Neuron (in vitro differentiated cells): ENCODE measurements around the gene AFDN.

Experiments
- H2AFZ ChIP-seq: one replicate; pipeline ENCODE4 v1.6.1; 2013; ENCODE audit warnings: low read depth, mild to moderate bottlenecking, inconsistent platforms, low read length, moderate library complexity
- H3K27me3 ChIP-seq: one replicate; pipeline ENCODE4 v1.6.1; 2013; ENCODE audit warnings: low read length; ENCODE audit not compliant: insufficient read depth
- H3K36me3 ChIP-seq: one replicate; pipeline ENCODE4 v1.6.1; 2013; ENCODE audit warnings: low read length; ENCODE audit not compliant: insufficient read depth
- H3K4me1 ChIP-seq: one replicate; pipeline ENCODE4 v1.6.1; 2013; ENCODE audit warnings: low read length; ENCODE audit not compliant: insufficient read depth
- H3K4me3 ChIP-seq: 2 replicates; pipeline ENCODE4 v1.5.1; 2013; ENCODE audit warnings: mild to moderate bottlenecking, low read length, moderate library complexity
- H3K9me3 ChIP-seq: one replicate; pipeline ENCODE4 v1.6.1; 2013; ENCODE audit warnings: low read length

The AFDN gene

DNA sequence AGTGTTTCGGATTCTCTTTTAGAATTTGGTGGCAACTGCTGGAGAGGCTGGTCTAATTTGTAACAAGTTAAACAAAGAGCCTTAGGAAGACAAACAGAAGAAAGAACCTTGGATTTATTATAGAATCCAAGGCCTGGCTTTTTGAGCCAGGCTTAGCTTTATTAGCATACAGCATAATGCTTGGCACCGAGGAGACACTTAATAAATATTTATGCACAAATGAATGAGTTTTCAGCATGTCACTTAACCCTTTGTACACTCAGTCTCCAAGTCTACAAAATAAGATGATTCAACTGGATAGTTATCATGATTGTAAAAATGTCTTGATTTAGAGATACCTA, 38.2 kb upstream of the AFDN start:
- peaks cover 36% of the 10 kb centered on the region for H3K4me1 ChIP-seq
- peak overlapping the region; percentile 26 for H3K4me3 ChIP-seq
- no peaks in the 10 kb centered on the region for H3K27me3 ChIP-seq
- no peaks in the 10 kb centered on the region for H3K36me3 ChIP-seq
- no peak overlapping the region for H2AFZ ChIP-seq
- H3K9me3 ChIP-seq, result no peaks in the 10 kb centered on the region

DNA sequence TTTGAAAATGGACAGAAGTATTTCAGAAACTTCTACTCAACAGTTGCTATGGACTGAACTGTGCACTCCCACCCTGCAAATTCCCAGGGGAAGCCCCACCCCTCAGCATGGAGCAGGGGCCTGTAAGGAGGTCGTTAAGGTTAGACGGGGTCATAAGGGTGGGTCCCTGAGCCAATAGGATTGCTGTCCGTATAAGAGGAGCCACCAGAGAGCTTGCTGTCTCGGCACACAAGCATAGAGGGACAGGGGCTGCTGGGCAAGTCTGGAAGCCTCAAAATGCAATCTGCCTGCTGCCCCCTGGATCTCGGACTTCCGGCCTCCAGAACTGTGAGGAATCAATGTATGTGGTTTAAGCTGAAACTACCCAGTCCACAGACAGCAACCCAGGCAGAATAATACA, 37.4 kb upstream of the AFDN start:
- Histone ChIP-seq H3K36me3 (no peaks in the 10 kb centered on the region), H2AFZ (no peak overlapping the region), H3K27me3 (no peaks in the 10 kb centered on the region), H3K9me3 (no peaks in the 10 kb centered on the region), H3K4me1 (peaks cover 36% of the 10 kb centered on the region), H3K4me3 (no peak overlapping the region)

DNA sequence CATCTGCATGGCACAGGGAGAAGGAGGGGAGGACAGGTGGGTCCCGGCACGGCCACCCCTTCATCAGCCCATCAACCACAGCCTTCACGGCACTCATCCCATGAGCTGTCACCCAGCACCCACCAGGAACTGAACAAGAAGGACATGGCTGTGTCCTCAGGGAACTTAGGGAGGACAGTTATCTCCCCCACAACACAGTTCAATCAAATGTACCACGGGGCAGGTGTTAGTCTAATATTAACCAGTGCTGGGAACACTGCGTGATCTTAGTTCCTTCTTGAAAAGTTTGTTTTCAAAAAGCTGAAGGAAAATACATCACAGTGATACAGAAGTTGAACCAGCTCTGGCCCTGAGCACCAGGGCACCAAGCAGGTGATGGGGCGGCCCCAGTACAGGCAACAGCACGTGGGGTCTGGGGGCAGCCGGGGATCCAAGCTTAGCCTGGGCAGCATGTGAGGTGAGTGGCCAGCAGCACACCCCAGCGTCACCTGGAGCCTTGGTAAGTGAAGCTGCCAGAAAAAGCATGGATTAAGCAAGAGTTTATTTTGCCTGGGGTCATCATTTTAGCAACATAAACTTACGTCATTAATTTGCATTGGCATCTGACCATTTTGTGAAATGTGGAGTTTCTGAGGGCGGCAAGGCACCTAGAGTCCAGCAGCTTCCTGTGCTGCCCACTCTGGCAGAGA, 35.5 kb upstream of the AFDN start:
- Histone ChIP-seq H3K36me3 (no peaks in the 10 kb centered on the region), H2AFZ (no peak overlapping the region), H3K4me3 (no peak overlapping the region), H3K4me1 (peaks cover 39% of the 10 kb centered on the region), H3K27me3 (no peaks in the 10 kb centered on the region), H3K9me3 (no peaks in the 10 kb centered on the region)

DNA sequence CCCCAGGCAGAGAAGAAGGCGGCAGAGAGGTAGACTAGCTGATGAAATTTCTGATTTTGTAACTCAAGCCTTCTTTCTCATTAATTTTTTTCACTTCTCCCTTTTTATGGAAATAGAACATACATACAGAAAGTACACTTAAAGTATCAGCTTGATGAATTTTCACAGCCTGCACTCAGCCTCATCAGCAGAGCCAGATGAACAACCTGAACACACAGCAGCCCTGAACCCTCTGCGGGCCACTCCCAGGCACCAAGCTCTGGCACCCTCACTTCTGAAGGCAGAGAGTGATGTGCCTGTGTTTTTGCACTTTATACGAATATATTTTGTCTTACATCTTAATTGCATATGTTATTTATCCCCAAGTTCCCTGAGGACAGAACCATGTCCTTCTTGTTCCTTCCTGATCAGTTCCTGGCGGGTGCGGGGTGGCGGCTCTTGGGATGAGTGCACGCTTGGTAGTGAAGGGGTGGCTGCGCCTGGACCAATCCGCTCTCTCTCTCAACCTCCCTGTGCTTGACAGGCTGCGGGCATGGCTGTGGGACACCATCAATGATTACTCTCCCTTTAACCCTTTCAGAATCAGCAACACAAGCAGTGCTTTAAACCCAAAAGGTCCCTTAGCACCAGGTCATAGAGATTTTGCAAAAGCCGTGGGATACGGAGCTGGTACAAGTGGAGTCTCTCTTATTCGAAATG, 34.8 kb upstream of the AFDN start:
- no peak overlapping the region for H3K4me3 ChIP-seq
- H3K9me3 ChIP-seq, result peaks cover under 1% of the 10 kb centered on the region
- H2AFZ ChIP-seq, result no peak overlapping the region

DNA sequence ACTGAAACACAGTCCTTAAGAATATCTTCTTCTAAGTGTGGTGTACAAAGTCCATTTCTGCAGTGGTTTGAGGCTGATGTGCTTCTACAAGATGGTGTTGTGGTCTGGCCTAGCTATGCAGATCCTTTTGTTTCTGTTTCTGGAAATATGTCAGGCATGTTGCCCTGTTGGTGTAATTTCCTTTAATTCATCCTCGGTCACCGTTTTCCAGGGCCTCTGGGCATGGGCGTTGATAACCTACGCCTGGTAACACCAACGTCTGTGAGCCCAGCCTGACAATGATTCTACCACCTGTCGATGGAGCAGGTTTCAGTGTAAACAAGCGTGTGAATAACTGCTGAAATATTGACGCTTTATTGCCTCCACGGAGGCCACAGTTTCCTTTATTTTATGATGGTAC, 33.3 kb upstream of the AFDN start:
- Histone ChIP-seq H2AFZ (no peak overlapping the region), H3K4me3 (no peak overlapping the region), H3K36me3 (no peaks in the 10 kb centered on the region), H3K9me3 (peaks cover 4% of the 10 kb centered on the region), H3K27me3 (no peaks in the 10 kb centered on the region), H3K4me1 (peaks cover 19% of the 10 kb centered on the region)

More for the DNA sequence above, 34.8 kb upstream of the AFDN start:
- Histone ChIP-seq H3K4me1 (peaks cover 32% of the 10 kb centered on the region), H3K36me3 (no peaks in the 10 kb centered on the region), H3K27me3 (no peaks in the 10 kb centered on the region)

DNA sequence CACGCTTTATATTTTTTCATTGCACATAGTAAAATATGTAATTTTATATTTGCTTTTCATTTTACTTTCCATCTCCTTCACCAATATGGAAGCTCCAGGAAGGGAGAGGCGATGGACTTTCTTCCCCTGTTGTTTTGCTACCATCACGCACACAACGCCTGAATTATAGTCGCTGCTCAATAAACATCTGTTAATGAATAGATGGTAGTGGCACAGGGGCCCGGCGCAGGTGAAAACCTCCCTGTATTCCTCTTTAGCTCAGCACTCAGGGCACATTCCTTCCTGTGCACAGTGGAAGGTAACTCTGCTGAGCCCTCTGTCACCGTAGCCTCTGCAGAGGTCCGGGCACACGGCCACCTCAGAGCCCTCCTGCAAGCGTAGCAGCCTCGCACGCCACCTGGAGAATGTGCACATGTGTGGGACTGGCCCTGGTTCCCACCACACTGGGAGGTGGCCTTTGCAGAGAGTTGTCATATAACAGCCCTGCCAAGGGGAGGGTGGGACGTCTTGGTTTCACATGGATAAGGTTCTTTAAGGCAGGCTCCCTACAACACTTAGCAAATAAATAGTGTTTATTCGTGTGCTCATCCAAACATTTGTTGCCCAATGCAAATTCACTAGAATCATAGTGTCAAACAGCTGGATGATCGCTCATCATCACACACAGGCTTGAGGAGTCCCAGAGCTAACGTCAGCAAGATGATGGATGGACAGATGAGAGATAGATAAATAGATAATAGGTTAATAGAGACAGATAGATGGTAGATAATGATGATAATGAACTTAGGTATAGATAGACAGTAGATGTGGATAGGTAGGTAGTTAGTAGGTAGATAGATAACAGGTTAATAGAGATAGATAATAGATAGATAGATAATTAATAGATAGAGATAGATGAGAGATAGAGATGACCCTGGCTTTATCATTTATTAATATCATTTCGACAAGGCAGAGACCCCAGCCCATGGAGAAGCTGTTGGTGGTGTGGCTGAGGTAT, 32.3 kb upstream of the AFDN start:
- Histone ChIP-seq H3K4me1 (peaks cover 15% of the 10 kb centered on the region), H3K9me3 (peaks cover 4% of the 10 kb centered on the region), H3K27me3 (no peaks in the 10 kb centered on the region), H3K36me3 (no peaks in the 10 kb centered on the region), H3K4me3 (no peak overlapping the region), H2AFZ (no peak overlapping the region)

DNA sequence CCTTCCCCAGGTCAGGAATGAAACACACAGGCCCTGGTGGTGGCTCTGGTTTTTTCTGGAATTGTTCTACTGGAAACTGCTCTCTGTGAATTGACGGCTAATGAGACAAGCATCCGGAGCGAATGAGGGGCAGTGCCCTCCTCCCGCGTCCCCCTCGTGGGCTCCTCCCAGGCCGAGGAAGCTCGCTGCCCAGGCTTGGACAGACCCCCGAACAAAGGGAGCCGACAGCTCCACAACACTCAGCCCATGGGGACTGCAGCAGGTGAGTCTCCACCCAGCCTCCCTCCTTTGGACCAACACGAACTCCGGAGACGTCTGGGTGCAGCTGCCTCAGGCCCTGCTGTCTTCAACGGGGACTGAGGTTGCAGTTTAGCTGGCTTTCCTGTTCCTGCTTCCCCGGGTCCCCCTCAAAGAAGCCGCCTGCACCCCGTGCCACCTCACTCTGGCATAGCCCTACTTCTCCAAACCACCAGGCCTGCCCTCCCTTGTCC, 31.3 kb upstream of the AFDN start:
- peaks cover 17% of the 10 kb centered on the region for H3K4me1 ChIP-seq
- H3K36me3 ChIP-seq, result no peaks in the 10 kb centered on the region
- peaks cover 4% of the 10 kb centered on the region for H3K9me3 ChIP-seq
- H3K27me3 ChIP-seq, result no peaks in the 10 kb centered on the region
- no peak overlapping the region for H3K4me3 ChIP-seq
- no peak overlapping the region for H2AFZ ChIP-seq

DNA sequence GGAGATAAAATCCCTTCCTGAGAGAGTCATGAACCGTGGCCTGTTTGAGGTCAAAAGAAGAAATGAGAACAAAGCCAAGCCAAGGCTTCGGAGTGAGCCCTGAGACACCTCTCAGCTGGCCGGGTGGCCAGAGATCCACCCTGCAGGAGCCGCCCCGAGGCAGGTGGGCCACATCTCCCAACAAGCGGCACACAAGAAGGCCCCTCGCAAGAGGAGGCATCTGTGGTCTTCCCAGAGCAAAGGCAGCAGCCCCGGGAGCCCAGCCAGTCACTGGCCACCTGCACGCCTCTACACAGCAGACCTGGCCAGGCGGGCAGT, 30.9 kb upstream of the AFDN start:
- peaks cover 17% of the 10 kb centered on the region for H3K4me1 ChIP-seq
- H3K9me3 ChIP-seq, result peaks cover 4% of the 10 kb centered on the region
- H3K36me3 ChIP-seq, result no peaks in the 10 kb centered on the region
- no peaks in the 10 kb centered on the region for H3K27me3 ChIP-seq
- no peak overlapping the region for H3K4me3 ChIP-seq
- no peak overlapping the region for H2AFZ ChIP-seq

DNA sequence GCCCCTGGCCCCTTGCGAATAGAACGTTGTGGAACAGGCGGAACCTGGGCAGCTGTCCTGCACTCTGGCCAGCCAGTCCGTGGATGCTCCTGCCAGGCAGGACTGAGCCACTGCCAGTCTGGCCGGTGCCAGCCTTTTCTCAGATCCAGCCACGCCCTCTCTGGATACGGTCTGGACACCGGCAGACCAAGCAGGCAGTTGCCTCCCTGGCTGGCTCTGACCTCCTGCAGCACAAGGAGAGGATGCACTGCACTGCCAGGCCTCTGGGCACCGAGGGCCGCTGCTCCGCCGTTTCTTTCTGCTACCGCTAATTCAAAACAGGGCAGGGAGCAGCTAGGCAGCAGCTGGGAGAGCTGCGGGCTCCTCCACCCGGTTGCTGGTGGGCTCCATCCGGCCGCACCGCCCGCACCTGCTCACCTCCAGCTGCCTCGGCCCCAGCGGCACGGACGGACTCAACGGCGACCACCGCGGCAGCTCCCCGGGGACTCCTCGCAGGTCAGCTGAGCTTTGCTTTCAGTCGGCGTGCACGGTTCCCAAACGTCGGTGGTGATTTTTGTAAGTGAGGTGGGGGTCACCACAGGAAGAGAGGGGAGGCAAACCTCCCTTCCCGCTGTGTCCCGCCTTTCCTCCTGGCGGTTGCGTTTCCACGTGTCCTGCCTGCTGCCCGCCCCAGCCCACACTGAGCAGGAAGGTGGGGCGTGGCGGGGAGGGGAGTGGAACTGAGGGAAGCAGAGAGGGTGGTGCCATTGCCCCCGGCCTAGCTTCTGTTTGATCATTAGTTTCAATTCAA, 30.3 kb upstream of the AFDN start:
- Histone ChIP-seq H3K36me3 (no peaks in the 10 kb centered on the region), H3K27me3 (no peaks in the 10 kb centered on the region), H3K4me1 (peaks cover 17% of the 10 kb centered on the region), H3K9me3 (peaks cover 4% of the 10 kb centered on the region), H2AFZ (no peak overlapping the region), H3K4me3 (no peak overlapping the region)

DNA sequence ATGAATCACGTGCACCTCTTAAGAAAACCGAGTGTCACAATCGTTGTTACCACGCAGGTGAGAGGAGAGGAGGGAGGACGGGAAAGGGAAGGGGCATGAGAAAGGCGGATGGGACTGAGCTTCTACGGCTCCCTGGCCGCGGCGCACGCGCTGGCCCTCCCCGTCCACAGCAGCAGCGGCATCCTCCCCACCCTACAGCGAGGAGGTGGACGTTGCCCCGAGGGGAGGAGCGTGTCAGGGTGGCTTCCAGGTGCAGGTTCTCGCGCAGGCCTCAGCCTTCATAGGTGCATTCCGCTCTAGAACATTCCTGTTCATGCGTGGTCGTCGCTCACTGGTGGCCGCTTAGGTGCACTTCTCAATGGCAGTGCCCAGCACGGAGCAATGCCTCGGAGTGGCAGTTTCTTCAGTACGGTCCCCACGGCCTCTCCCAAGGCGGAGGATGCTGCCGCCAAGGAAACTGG, 29.7 kb upstream of the AFDN start:
- Histone ChIP-seq H3K36me3 (no peaks in the 10 kb centered on the region), H2AFZ (no peak overlapping the region), H3K27me3 (no peaks in the 10 kb centered on the region), H3K4me3 (no peak overlapping the region), H3K4me1 (peaks cover 17% of the 10 kb centered on the region), H3K9me3 (peaks cover 4% of the 10 kb centered on the region)

DNA sequence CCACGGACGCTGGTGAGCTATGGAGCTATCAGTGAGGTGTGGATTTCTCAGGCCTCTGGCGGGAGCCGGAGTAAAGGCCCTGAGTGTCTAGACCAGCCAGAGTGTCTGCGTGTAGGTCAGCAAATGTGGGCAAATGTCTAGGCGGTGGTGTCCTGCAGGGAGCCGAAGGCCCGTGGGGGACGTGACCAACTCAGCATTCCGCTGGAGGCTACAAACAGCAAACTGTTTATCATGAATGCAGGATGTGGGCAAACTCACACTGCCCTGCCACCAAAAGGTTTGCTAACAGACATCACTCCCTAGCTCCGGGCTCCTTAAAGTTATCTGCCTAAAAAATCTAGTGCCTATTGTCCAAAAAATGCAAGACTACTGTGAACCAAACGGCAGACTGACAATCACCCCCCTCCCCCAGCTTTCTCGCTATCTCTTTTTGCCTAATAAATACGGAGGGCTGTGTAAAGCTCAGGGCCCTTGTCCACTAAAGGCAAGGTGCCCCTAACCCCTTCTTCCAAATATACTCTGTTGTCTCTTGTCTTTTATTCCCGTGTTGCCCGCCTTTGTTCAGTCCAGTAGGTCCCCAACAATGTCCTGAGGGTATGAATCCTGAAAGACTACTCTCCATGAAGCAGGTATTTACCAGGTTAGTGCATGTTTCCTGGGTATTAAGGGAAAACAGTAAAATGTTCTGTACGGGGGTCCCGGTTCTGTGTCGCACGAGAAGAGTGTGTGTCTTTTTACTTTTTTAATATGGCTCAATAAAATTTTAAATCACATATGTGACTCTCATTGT, 29.0 kb upstream of the AFDN start:
- no peak overlapping the region for H3K4me3 ChIP-seq
- peaks cover 4% of the 10 kb centered on the region for H3K9me3 ChIP-seq
- no peaks in the 10 kb centered on the region for H3K36me3 ChIP-seq
- H3K4me1 ChIP-seq, result peaks cover 17% of the 10 kb centered on the region
- no peaks in the 10 kb centered on the region for H3K27me3 ChIP-seq
- H2AFZ ChIP-seq, result no peak overlapping the region

DNA sequence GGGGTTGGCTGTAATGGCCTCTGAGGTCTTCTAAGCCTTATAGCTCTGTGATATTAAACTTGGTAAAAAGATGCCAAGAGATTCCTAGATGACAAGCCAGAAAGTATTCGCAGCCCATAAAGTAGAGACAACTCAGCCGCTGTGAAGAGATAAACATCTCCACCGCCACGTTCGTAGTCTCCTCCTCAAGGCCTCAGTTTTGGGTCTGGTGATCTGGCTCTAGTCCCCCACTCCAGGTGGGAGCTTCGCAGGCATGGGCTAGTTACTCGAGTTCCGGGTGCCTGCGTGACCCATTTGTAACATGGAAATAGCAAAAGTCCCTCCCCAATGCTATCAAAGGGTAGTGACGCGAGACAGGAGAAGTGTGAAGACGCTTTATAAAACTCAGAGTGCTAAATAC, 28.3 kb upstream of the AFDN start:
- H3K4me1 ChIP-seq, result peaks cover 17% of the 10 kb centered on the region
- no peaks in the 10 kb centered on the region for H3K27me3 ChIP-seq
- H2AFZ ChIP-seq, result no peak overlapping the region
- no peaks in the 10 kb centered on the region for H3K36me3 ChIP-seq
- H3K4me3 ChIP-seq, result no peak overlapping the region
- peaks cover 4% of the 10 kb centered on the region for H3K9me3 ChIP-seq
